NT2/D1 (cell line): ENCODE data around the gene KCTD2.

Experiments used
- SUZ12 ChIP-seq: IDR thresholded peaks from 2 replicates; pipeline ENCODE4 v1.6.1; 2011; ENCODE audit not compliant: insufficient read length, insufficient read depth; ENCODE audit errors: extremely low read depth
- YY1 ChIP-seq: IDR thresholded peaks from 2 replicates; pipeline ENCODE4 v1.6.1; 2011; ENCODE audit not compliant: insufficient read length, insufficient read depth
- ZNF274 ChIP-seq: IDR thresholded peaks from 2 replicates; pipeline ENCODE4 v1.6.1; 2011; ENCODE audit warnings: mild to moderate bottlenecking, low read depth, low read length

DNA sequence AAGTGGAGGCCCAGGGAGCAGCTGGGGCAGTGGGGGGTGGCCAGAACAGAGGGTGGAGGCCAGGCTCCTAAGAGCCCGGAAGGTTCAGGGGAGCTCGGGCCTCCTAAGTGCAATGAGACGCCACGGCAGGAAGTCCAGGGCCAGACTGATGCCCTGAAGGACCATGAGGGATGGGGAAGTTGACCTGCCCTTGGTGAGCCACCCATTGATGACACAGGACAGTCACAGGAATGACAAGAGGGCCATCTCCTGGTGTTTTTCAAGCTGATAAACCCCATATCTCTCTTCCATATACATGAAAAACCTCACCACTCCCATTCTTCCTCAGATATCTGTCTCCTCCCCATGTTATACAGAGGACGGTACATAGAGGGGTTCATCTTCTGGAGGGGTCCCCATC lies 40.4 kb upstream of the KCTD2 start:
- TF ChIP-seq ZNF274: no peak
- TF ChIP-seq YY1: no peak
- no peak for TF ChIP-seq SUZ12
